ENCODE results near the gene CDC42EP1.

CDC42EP1 gene

DNA sequence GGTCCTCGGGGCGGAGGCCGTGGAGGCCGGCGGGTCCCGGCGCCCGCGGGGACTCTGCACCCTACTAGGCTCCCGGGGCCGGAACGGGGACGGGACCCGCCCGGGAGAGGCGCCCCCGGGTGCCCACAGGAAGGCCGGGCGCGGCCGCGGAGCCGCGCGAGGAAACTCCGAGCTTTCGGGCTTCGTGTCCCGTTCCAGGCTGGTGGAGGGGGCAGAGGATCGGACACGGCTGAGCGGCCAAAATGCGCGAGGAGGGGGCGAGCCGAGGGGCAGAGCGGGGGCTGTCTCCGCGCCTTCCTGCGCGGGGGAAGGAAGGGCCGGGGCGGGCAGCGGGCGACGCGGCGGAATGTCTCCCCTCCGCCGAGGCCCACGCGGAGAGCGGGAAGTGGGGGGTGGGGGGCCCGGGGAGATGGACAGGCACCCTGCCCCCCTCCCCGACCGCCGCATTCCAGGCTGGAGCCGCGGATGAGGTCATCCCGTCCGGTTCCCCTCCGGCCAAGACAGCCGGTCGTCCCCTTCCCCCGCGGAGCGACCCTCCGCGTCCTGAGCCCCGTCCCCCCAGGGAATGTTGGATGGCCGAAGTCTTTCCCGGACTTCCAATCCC, 430 bp downstream of the CDC42EP1 start:
- H3K27ac Mint-ChIP-seq: no peak overlapping the region
- H3K4me1 Mint-ChIP-seq: peaks cover 19% of the 10 kb centered on the region
- no peaks in the 10 kb centered on the region for H3K9me3 Mint-ChIP-seq
- CTCF ChIA-PET: interaction anchor here (2.8 to 16.9 kb wide), 2 partner anchors 16 to 32 kb away, joined by 14 to 411 read pairs; no protein-coding TSS in a partner anchor
- peaks cover 97% of the 10 kb centered on the region for H3K27me3 Mint-ChIP-seq
- H3K4me3 Mint-ChIP-seq: no peak overlapping the region
- DNase-seq: no peak
- no peaks in the 10 kb centered on the region for H3K36me3 Mint-ChIP-seq

DNA sequence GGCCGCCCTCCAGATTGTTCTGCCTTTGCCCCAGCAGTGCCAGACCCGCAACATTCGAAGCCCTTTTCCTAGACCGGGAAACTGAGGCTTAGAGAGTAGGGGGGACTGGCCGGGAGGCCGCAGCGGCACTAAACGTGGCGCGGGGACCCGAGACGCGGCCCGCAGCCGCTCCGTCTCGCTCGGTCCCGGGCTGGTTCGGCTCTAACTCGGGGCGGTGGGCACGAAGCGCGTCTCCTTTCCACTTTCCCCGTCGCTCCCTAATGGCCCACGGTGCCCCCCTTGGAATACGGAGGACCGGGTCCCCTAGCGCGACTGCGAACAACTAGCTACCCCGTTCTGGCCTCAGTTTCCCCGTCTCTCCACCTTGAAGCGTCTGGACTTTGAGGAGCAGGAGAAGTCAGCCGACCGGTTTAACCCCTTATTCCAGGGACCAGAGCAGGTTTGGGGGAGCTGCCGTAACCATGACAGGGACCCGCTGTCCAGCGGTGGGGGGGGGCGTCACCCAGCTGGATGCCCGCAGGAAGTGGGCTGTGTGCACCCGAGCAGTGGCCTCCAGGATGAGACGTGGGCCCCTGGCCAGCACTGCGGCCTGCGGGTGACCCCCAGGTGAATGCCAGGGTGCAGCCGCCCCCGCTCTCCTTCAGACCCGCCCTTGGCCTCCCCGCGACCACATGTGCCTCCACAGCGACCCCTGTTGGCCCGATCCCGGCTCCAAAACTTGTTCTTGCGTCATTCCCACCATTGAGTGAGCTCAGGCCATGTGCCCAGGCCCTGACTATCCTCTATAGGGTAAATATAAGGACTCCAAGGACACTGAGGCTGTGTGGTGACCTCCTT, 1.1 kb downstream of the CDC42EP1 start:
- DNase-seq: peak; percentile 81

DNA sequence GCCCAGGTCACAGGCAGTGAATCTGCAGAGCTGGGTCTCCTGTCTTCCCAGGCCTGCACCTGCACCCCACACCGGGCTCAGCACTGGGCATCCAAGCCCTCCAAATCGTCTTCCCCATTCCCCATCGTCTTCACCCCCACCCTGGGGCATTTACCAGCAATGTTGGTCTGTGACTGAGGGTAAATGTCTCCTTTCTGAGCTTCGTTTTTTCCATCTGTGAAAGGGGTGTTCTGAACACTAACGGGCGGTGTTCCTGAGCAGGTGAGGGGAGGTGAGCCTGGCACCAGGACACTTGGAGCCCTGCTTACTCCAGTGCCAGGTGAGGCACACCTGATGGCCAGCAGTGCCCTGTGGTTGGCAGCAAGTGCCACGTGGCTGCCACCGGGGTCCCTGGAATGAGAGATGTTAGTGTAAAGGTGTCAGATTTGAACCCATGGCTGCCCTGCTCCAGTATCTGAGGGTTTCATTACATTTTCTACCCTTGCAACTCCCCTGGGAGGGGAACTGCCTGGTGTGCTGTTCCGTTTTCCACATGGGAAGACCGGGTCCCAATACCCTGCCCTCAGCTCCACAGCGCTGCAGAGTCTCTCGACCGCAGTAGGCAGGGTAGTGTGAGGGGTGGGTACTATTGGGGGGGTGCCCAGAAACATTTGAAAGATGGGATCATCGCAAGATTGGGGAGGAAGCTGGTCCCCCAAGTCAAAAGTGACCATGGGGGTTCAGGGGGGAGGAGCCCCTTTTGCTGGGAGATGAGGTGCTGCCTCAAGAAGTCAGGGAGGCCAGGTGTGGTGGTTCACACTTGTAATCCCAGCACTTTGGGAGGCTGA, 2.0 kb downstream of the CDC42EP1 start:
- H3K27me3 Mint-ChIP-seq: peaks cover 97% of the 10 kb centered on the region
- no peak overlapping the region for H3K27ac Mint-ChIP-seq
- no peak overlapping the region for H3K4me3 Mint-ChIP-seq

More for the DNA sequence above, 1.1 kb downstream of the CDC42EP1 start:
- Mint-ChIP-seq H3K4me1 (peaks cover 25% of the 10 kb centered on the region), H3K27me3 (peaks cover 97% of the 10 kb centered on the region), H3K9me3 (no peaks in the 10 kb centered on the region), H3K4me3 (no peak overlapping the region), H3K36me3 (no peaks in the 10 kb centered on the region), H3K27ac (no peak overlapping the region)
- CTCF ChIA-PET: interaction anchor here (0.9 to 16.9 kb wide), 8 partner anchors 14 to 439 kb away, joined by 3 to 411 read pairs (median 4); no protein-coding TSS in a partner anchor

DNA sequence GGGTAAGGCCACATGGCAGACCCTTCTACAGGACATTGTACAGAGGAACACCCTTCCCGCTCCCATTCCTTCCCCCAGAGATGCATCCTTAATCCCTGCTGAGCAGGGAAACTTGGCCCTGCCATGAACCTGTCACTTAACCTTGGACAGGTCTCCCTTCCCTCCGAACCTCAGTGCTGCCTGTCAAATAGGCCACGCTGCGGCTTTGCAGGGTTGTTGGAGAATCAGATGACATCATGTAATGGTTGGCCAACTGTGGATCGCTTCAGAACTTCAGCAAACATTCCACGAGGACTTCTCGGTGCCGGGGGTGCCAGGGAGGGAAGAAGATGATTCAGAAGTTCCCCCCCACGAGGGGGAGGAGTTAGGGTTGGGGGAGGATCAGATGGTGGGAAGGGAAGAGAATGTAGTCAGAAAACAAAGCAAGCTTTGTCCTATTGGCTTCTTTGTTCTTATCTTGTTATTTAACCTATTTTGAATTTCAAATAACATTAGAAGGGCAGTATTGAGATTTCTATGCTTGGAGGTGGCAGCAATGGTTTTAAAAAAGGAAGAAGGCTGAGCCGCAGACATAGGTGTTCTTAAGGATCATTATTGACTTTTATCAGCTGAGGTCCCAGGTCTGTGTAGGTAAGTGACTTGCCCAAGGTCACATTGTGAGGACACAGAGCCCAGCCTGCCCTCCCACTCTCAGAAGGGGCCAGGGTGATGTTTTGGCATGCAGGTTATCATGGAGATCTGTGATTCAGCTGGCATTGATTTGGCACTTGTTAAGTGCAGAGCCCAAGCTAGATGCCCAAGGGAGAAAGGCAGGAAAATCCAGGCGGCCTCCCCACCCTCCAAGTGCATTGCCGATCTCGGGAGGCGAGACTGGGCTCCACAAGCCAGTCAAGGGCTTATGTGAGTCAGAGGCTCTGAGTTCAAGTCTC, 3.1 kb downstream of the CDC42EP1 start:
- Mint-ChIP-seq H3K9me3 (no peaks in the 10 kb centered on the region), H3K4me1 (peaks cover 39% of the 10 kb centered on the region), H3K36me3 (no peaks in the 10 kb centered on the region), H3K27me3 (peaks cover 97% of the 10 kb centered on the region), H3K4me3 (no peak overlapping the region), H3K27ac (no peak overlapping the region)
- no peak for DNase-seq
- CTCF ChIA-PET: interaction anchor here (0.8 to 16.9 kb wide), 10 partner anchors 11 to 484 kb away, joined by 3 to 411 read pairs (median 4); no protein-coding TSS in a partner anchor

More for the DNA sequence above, 2.0 kb downstream of the CDC42EP1 start:
- DNase-seq: no peak
- Mint-ChIP-seq H3K36me3 (no peaks in the 10 kb centered on the region), H3K4me1 (peaks cover 33% of the 10 kb centered on the region), H3K9me3 (no peaks in the 10 kb centered on the region)
- CTCF ChIA-PET: interaction anchor here (0.9 to 16.9 kb wide), 11 partner anchors 12 to 440 kb away, joined by 3 to 411 read pairs (median 3); no protein-coding TSS in a partner anchor

DNA sequence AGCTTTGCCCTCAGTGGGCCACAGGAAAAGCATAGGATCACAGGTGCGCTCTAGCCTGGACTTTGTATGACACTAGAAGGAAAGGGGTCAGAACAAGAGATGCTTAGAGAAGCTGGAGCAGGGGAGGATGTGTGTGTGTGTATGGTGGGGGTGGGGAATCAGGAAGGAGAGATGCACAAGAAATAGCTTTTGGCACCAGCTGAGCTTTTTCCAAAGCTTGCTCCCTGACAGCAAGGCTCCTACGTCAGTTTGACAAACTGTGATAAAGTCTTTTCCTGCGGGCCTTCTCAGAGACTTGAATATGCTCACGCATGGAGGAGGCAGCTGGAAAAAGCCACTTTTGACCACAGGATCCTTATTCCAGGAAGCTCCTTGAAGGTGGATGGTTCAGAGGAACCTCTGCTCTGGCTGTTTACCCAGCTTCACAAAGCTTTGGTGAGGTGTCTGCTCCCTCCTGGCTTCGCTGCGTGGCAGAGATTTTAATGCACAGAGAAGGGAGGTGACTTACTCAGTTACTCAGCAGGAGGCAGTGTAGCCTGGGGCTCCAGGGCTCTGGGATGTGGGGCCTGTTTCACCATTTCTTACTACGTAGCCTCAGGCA, 3.9 kb downstream of the CDC42EP1 start:
- CTCF ChIA-PET: interaction anchor here (0.8 to 16.9 kb wide), 5 partner anchors 20 to 484 kb away, joined by 3 to 411 read pairs (median 3); no protein-coding TSS in a partner anchor
- Mint-ChIP-seq H3K36me3 (no peaks in the 10 kb centered on the region), H3K27ac (no peak overlapping the region), H3K4me1 (peaks cover 39% of the 10 kb centered on the region), H3K9me3 (no peaks in the 10 kb centered on the region), H3K27me3 (peaks cover 97% of the 10 kb centered on the region), H3K4me3 (no peak overlapping the region)
- no peak for DNase-seq

DNA sequence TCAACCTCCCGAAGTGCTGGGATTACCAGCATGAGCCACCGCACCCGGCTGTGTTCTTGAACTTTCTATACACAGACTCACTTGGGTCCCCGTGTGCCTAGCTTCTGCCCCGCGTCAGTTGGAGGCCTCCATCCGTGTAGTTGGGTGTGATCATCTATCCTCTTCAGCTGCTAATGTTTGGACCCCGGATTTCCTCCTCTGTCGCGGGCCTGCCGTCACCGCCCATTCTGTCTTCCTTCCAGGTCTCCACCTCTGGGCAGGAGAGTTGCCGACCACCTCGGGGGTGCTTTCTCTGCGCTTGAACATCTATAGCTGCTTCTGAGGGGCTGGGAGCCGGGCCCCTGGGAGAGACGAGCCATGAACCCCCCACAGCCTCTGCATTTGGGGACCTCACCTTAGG, 5.5 kb downstream of the CDC42EP1 start:
- Mint-ChIP-seq H3K4me3 (no peak overlapping the region), H3K9me3 (no peaks in the 10 kb centered on the region), H3K36me3 (no peaks in the 10 kb centered on the region), H3K27ac (no peak overlapping the region), H3K27me3 (peaks cover 100% of the 10 kb centered on the region), H3K4me1 (peaks cover 32% of the 10 kb centered on the region)
- CTCF ChIA-PET: interaction anchor here (1.1 to 16.9 kb wide), 9 partner anchors 8 to 327 kb away, joined by 3 to 411 read pairs (median 17); partner anchors contain the start of gene GGA1
- no peak for DNase-seq

DNA sequence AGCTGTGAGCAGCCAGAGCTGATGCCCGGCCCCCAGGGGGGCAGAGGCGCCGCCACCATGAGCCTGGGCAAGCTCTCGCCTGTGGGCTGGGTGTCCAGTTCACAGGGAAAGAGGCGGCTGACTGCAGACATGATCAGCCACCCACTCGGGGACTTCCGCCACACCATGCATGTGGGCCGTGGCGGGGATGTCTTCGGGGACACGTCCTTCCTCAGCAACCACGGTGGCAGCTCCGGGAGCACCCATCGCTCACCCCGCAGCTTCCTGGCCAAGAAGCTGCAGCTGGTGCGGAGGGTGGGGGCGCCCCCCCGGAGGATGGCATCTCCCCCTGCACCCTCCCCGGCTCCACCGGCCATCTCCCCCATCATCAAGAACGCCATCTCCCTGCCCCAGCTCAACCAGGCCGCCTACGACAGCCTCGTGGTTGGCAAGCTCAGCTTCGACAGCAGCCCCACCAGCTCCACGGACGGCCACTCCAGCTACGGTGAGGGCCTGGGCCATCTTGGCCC, 6.1 kb downstream of the CDC42EP1 start:
- peak; percentile 57 for DNase-seq
- no peaks in the 10 kb centered on the region for H3K9me3 Mint-ChIP-seq
- H3K27me3 Mint-ChIP-seq: peaks cover 100% of the 10 kb centered on the region
- CTCF ChIA-PET: interaction anchor here (1.0 to 16.9 kb wide), 18 partner anchors 9 to 328 kb away, joined by 3 to 411 read pairs (median 6); partner anchors contain the start of genes GGA1 and LGALS2
- peak overlapping the region; percentile 41 for H3K4me3 Mint-ChIP-seq
- no peak overlapping the region for H3K27ac Mint-ChIP-seq
- peaks cover 29% of the 10 kb centered on the region for H3K4me1 Mint-ChIP-seq
- no peaks in the 10 kb centered on the region for H3K36me3 Mint-ChIP-seq

DNA sequence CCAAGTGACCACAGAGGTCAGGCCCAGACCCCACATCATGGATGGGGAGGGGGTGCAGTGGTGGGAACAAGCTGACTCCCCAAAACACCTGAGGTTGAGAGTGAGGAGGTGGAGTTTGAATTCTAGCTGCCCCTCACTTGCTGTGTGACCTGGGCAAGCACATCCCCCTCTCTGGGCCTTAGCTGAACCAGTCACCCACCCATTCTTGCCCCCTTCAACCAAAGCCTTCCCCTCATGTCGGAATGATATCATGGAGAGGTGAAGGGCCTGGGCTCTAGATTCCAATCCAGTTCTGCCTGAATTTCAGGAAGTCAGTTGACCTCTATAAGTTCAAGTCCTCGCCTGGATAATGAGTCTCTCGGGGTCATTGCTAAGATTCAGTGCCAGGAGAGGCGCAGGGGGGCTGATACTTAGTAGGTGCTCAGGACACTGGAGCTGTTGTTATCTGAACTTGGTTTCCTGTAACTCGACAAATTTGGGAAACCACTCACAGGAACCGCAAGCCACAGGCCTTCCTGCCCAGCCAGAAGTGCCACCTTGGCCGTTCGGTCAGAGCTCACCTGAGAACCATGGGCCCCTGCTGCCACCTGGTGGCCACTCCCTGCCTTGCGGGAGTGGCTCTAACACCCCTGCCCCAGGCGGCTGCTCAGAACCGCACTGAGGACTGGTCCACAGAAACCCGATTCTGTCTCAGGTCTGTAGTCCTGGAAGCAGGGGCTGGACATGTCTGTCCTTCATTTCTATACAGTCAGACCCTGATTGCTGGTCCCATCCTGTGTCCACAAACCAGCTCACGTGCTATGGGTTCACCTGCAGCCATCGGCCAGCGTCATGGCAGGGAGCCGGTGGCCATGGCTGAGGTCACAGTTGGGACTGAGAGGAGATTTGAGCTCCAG, 6.9 kb downstream of the CDC42EP1 start:
- Mint-ChIP-seq H3K9me3 (no peaks in the 10 kb centered on the region), H3K36me3 (no peaks in the 10 kb centered on the region), H3K4me3 (peak overlapping the region; percentile 38), H3K4me1 (peaks cover 23% of the 10 kb centered on the region), H3K27ac (peak overlapping the region; percentile 81), H3K27me3 (peaks cover 100% of the 10 kb centered on the region)
- CTCF ChIA-PET: interaction anchor here (0.7 to 16.9 kb wide), 30 partner anchors 9 to 329 kb away, joined by 3 to 411 read pairs (median 4); partner anchors contain the start of genes GGA1 and LGALS2
- peak; percentile 95 for DNase-seq

DNA sequence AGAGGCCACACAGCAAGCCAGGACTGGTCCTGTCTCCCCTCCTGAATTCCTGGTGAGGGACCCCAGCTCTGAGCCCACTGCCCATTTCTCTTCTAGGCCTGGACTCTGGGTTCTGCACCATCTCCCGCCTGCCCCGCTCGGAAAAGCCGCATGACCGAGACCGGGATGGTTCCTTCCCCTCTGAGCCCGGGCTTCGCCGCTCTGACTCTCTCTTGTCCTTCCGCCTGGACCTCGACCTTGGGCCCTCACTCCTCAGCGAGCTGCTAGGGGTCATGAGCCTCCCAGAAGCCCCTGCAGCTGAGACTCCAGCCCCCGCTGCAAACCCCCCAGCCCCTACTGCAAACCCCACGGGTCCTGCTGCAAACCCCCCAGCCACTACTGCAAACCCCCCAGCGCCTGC, 7.7 kb downstream of the CDC42EP1 start:
- peaks cover 21% of the 10 kb centered on the region for H3K4me1 Mint-ChIP-seq
- no peak overlapping the region for H3K4me3 Mint-ChIP-seq
- peaks cover 100% of the 10 kb centered on the region for H3K27me3 Mint-ChIP-seq
- DNase-seq: no peak
- CTCF ChIA-PET: interaction anchor here (0.7 to 16.9 kb wide), 20 partner anchors 9 to 309 kb away, joined by 3 to 411 read pairs (median 5); partner anchors contain the start of genes GGA1 and LGALS2
- no peaks in the 10 kb centered on the region for H3K36me3 Mint-ChIP-seq
- no peak overlapping the region for H3K27ac Mint-ChIP-seq
- no peaks in the 10 kb centered on the region for H3K9me3 Mint-ChIP-seq

DNA sequence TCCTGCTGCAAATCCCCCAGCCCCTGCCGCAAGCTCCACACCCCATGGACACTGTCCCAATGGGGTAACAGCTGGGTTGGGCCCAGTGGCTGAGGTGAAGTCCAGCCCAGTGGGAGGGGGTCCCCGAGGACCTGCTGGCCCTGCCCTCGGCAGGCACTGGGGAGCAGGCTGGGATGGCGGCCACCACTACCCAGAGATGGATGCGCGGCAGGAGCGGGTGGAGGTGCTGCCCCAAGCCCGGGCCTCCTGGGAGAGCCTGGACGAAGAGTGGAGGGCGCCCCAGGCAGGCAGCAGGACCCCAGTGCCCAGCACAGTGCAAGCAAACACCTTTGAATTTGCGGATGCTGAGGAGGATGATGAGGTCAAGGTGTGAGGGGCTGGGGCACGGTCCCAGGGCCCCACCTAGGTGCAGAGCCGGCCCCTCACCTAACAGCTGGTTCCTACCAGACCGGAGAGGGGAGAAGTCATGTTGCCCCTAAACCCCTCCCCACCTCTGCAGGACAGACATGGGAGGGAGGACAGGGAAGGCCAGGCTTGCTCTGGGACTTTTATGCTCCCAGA, 8.2 kb downstream of the CDC42EP1 start:
- DNase-seq: no peak
- CTCF ChIA-PET: interaction anchor here (0.8 to 16.9 kb wide), 9 partner anchors 11 to 309 kb away, joined by 3 to 411 read pairs (median 5); partner anchors contain the start of gene LGALS2
- Mint-ChIP-seq H3K36me3 (no peaks in the 10 kb centered on the region), H3K4me3 (no peak overlapping the region), H3K9me3 (no peaks in the 10 kb centered on the region), H3K27me3 (peaks cover 100% of the 10 kb centered on the region), H3K27ac (no peak overlapping the region), H3K4me1 (peaks cover 21% of the 10 kb centered on the region)
